Parathyroid adenoma (tissue), 2 donors: Measurements from ENCODE around the gene DDX49.
A peak's percentile ranks its signal among the peaks of the same experiment; 100 is the strongest.
"Not testable (repeated sequence)": the region's sequence is repeated elsewhere in the genome, so short reads cannot be mapped to it uniquely, and the experiment has no call there.

ENCODE experiments used
- H2AFZ ChIP-seq: fragments of 300-600 bp; sonication (generic); one replicate; pipeline ENCODE4 v1.7.0; 2017; ENCODE audit warnings: antibody characterized with exemption, mild to moderate bottlenecking
- H3K27ac ChIP-seq: fragments of 300-600 bp; sonication (generic); one replicate; pipeline ENCODE4 v1.7.0; 2017
- H3K27me3 ChIP-seq: fragments of 300-600 bp; sonication (generic); one replicate; pipeline ENCODE4 v1.7.0; 2017; ENCODE audit warnings: low read length; ENCODE audit not compliant: control insufficient read depth, insufficient read depth
- H3K36me3 ChIP-seq: fragments of 300-600 bp; sonication (generic); one replicate; pipeline ENCODE4 v1.7.0; 2017; ENCODE audit warnings: low read length; ENCODE audit not compliant: control insufficient read depth, insufficient read depth
- H3K4me1 ChIP-seq: fragments of 300-600 bp; sonication (generic); one replicate; pipeline ENCODE4 v1.7.0; 2017; ENCODE audit warnings: control low read depth
- H3K4me2 ChIP-seq: fragments of 300-600 bp; sonication (generic); one replicate; pipeline ENCODE4 v1.7.0; 2017; ENCODE audit warnings: low read length
- H3K4me3 ChIP-seq: fragments of 300-600 bp; sonication (generic); one replicate; pipeline ENCODE4 v1.7.0; 2017; ENCODE audit warnings: low read depth, low read length
- H3K79me2 ChIP-seq: fragments of 300-600 bp; sonication (generic); one replicate; pipeline ENCODE4 v1.7.0; 2017; ENCODE audit warnings: control low read depth
- H3K9ac ChIP-seq: fragments of 300-600 bp; sonication (generic); one replicate; pipeline ENCODE4 v1.7.0; 2017; ENCODE audit warnings: mild to moderate bottlenecking
- H3K9me3 ChIP-seq: fragments of 300-600 bp; sonication (generic); one replicate; pipeline ENCODE4 v1.7.0; 2017; ENCODE audit warnings: low read length; ENCODE audit not compliant: control insufficient read depth
- CTCF ChIP-seq: fragments of 300-600 bp; sonication (generic); IDR thresholded peaks from one replicate; pipeline ENCODE4 v1.7.0; 2017; ENCODE audit warnings: antibody characterized with exemption, mild to moderate bottlenecking
- donor health status: primary hyperparathyroidism.

The DDX49 gene

GRCh38 chr19:18912933-18913332 lies 6.6 kb upstream of the DDX49 start:
- Histone ChIP-seq H3K9me3 (no peaks in the 10 kb centered on the region), H3K27me3 (no peaks in the 10 kb centered on the region), H3K4me3 (no peak overlapping the region), H2AFZ (no peak overlapping the region), H3K27ac (no peak overlapping the region), H3K79me2 (peaks cover 52% of the 10 kb centered on the region), H3K4me2 (no peak overlapping the region), H3K4me1 (peaks cover 3% of the 10 kb centered on the region), H3K36me3 (no peaks in the 10 kb centered on the region), H3K9ac (no peak overlapping the region)
- TF ChIP-seq CTCF, result no peak

GRCh38 chr19:18913466-18913865 lies 6.0 kb upstream of the DDX49 start:
- no peak overlapping the region for H3K4me2 ChIP-seq
- no peaks in the 10 kb centered on the region for H3K9me3 ChIP-seq
- H3K4me3 ChIP-seq, result no peak overlapping the region
- no peak overlapping the region for H2AFZ ChIP-seq
- no peaks in the 10 kb centered on the region for H3K27me3 ChIP-seq
- no peaks in the 10 kb centered on the region for H3K36me3 ChIP-seq
- H3K4me1 ChIP-seq, result peaks cover 3% of the 10 kb centered on the region
- peaks cover 52% of the 10 kb centered on the region for H3K79me2 ChIP-seq
- no peak for TF ChIP-seq CTCF
- no peak overlapping the region for H3K27ac ChIP-seq
- no peak overlapping the region for H3K9ac ChIP-seq

GRCh38 chr19:18915639-18916038 lies 3.9 kb upstream of the DDX49 start:
- Histone ChIP-seq H3K27ac (peak overlapping the region; percentile 1), H3K27me3 (no peaks in the 10 kb centered on the region), H3K79me2 (peaks cover 52% of the 10 kb centered on the region), H2AFZ (no peak overlapping the region), H3K36me3 (no peaks in the 10 kb centered on the region), H3K4me2 (no peak overlapping the region), H3K4me1 (peaks cover 9% of the 10 kb centered on the region), H3K9me3 (no peaks in the 10 kb centered on the region), H3K9ac (no peak overlapping the region), H3K4me3 (no peak overlapping the region)
- TF ChIP-seq CTCF, result peak; percentile 74

GRCh38 chr19:18917593-18917992 lies 1.9 kb upstream of the DDX49 start:
- not testable (repeated sequence) for H3K4me3 ChIP-seq, H3K4me2 ChIP-seq, H3K9ac ChIP-seq, H3K9me3 ChIP-seq, H3K27ac ChIP-seq, H3K36me3 ChIP-seq, H2AFZ ChIP-seq, H3K4me1 ChIP-seq, H3K27me3 ChIP-seq
- H3K79me2 ChIP-seq, result peaks cover 43% of the 10 kb centered on the region

DNA sequence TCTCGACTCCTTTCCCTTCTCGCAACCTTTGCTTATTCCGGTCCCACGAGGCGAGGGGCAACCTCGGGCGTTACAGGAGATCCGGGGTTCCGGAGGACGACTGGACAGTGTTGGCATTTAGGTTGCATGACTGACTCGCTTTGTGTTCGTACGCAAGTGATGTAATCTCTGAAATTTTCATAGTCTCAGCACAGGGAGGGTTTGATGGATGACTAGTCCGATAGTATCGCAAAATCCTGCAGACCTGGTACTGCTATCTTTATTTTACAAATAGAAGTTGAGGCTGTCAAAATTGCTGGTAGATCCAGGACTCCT lies 342 bp downstream of the DDX49 start:
- Histone ChIP-seq H3K4me3 (peak overlapping the region; percentile 73), H3K27ac (peak overlapping the region; percentile 87), H3K9ac (peak overlapping the region; percentile 74), H2AFZ (peak overlapping the region; percentile 94), H3K4me2 (peak overlapping the region; percentile 76), H3K36me3 (no peaks in the 10 kb centered on the region), H3K79me2 (peaks cover 20% of the 10 kb centered on the region), H3K4me1 (peaks cover 10% of the 10 kb centered on the region), H3K9me3 (no peaks in the 10 kb centered on the region), H3K27me3 (no peaks in the 10 kb centered on the region)
- no peak for TF ChIP-seq CTCF
